HepG2 (cell line): ENCODE measurements around the gene DOCK1. TPM values are rescaled to one million over a fixed set of nuclear protein-coding genes. Genes with fewer than 3 reads are reported as not detected.

Experiments used
- ATAC-seq: fragments of 200-7000 bp; cut with Tn5 transposase; 3 replicates; pipeline ENCODE4 v1.9.1; 2020; ENCODE audit warnings: mild to moderate bottlenecking, moderate library complexity
- BruUV-seq: library from RNA; stranded (reverse); fragments of 400-500 nt; replicated peaks from 2 replicates; lab custom pipeline; 2021; lab: Mats Ljungman, UMichigan
- CTCF ChIA-PET: fragments of 300-600 bp; formaldehyde crosslinking; extraction: SDS; loops from one replicate; lab custom pipeline; 2021; ENCODE audit warnings: low total read pairs, inconsistent platforms, low intra/inter-chr PET ratio; lab: Yijun Ruan, JAX
- POLR2A ChIA-PET: fragments of 350-600 bp; sonication (Branson Sonifier 250); formaldehyde crosslinking; loops from one replicate; lab custom pipeline; 2020; ENCODE audit warnings: antibody characterized with exemption, inconsistent platforms; lab: Yijun Ruan, JAX
- DNase-seq: peaks from one replicate; pipeline ENCODE4 v3.0.0-alpha.2; 2015; ENCODE audit warnings: low spot score
- FAIRE-seq: peaks from 3 replicates; lab custom pipeline; 2011; peaks lifted over from hg19 to GRCh38; lab: Jason Lieb, UNC
- H2AFZ ChIP-seq: one replicate; pipeline ENCODE4 v1.6.1; 2011; ENCODE audit warnings: low read length, inconsistent platforms
- H3K27ac ChIP-seq: fragments of 300-600 bp; 3 replicates; pipeline ENCODE4 v1.8.0; 2011; ENCODE audit warnings: mixed run types, mild to moderate bottlenecking, mixed read lengths, low read length, inconsistent platforms; ENCODE audit not compliant: insufficient read depth; ENCODE audit errors: extremely low read length
- H3K27me3 ChIP-seq, 2 experiments: fragments of 200-600 bp in 1 of 2; 2 replicates in 1 of 2; 3 replicates in 1 of 2; pipeline versions ENCODE4 v1.6.0 to v1.8.0; 2011; ENCODE audit warnings: low read length in 2 of 2, mild to moderate bottlenecking in 2 of 2, moderate library complexity in 2 of 2, inconsistent platforms in 1 of 2; ENCODE audit not compliant: insufficient read depth in 2 of 2, control insufficient read depth in 1 of 2
- H3K36me3 ChIP-seq, 2 experiments: fragments of 200-600 bp in 1 of 2; replicated peaks in 1 of 2; 2 replicates in 1 of 2; 3 replicates in 1 of 2; pipeline versions ENCODE4 v1.5.1 to v1.8.0; 2011; ENCODE audit warnings: low read length in 2 of 2, inconsistent platforms in 1 of 2; ENCODE audit not compliant: insufficient read depth in 2 of 2, control insufficient read depth in 1 of 2
- H3K4me1 ChIP-seq: 2 replicates; pipeline ENCODE4 v1.5.1; 2012; ENCODE audit warnings: low read length, inconsistent platforms; ENCODE audit not compliant: insufficient read depth
- H3K4me2 ChIP-seq: 2 replicates; pipeline ENCODE4 v1.6.0; 2011; ENCODE audit warnings: low read depth, low read length, inconsistent platforms
- H3K4me3 ChIP-seq, 3 experiments: fragments of 200-600 bp in 1 of 3; sonication (generic), shearing (Covaris generic) in 1 of 3; replicated peaks in 1 of 3; 2 replicates each; pipeline ENCODE4 v1.5.1; 2011 to 2016; ENCODE audit warnings: low read length in 3 of 3, inconsistent platforms in 2 of 3, low read depth in 2 of 3, mild to moderate bottlenecking in 2 of 3, control low read depth in 1 of 3, mixed read lengths in 1 of 3; ENCODE audit not compliant: insufficient read depth in 1 of 3
- H3K79me2 ChIP-seq: one replicate; pipeline ENCODE4 v1.6.1; 2011; ENCODE audit warnings: low read length, inconsistent platforms; ENCODE audit not compliant: insufficient read depth
- H3K9ac ChIP-seq: 2 replicates; pipeline ENCODE4 v1.6.0; 2011; ENCODE audit warnings: mild to moderate bottlenecking, low read depth, low read length, inconsistent platforms; ENCODE audit not compliant: insufficient read depth
- H3K9me3 ChIP-seq: 2 replicates; pipeline ENCODE4 v1.5.1; 2012; ENCODE audit warnings: mild to moderate bottlenecking, low read length
- H4K20me1 ChIP-seq: 2 replicates; pipeline ENCODE4 v1.6.0; 2011; ENCODE audit warnings: inconsistent platforms, mild to moderate bottlenecking, low read length, moderate library complexity; ENCODE audit not compliant: insufficient read depth
- ARHGAP35 ChIP-seq: sonication (generic); formaldehyde crosslinking; IDR thresholded peaks from 2 replicates; pipeline ENCODE4 v1.9.0; 2022; ENCODE audit warnings: mild to moderate bottlenecking, inconsistent platforms, moderate library complexity, missing genetic modification reagents, borderline replicate concordance
- CEBPB ChIP-seq: IDR thresholded peaks from 2 replicates; pipeline ENCODE4 v1.6.1; 2011; ENCODE audit warnings: low read depth, low read length, improper control_type of control experiment, borderline replicate concordance
- MTA3 ChIP-seq: sonication (generic); formaldehyde crosslinking; IDR thresholded peaks from 2 replicates; pipeline ENCODE4 v1.4.0; 2020; ENCODE audit warnings: missing genetic modification reagents
- NR2F2 ChIP-seq: IDR thresholded peaks from 2 replicates; pipeline ENCODE4 v1.6.1; 2012; ENCODE audit warnings: low read depth, inconsistent platforms, borderline replicate concordance
- SUZ12 ChIP-seq: fragments of 150-350 bp; IDR thresholded peaks from 2 replicates; pipeline ENCODE4 v1.6.1; 2014; ENCODE audit warnings: low read depth, low read length
- WGBS: methylation state at CpG from one replicate; pipeline ENCODE4 v1.1.6; 2017; ENCODE audit warnings: low lambda C conversion rate; 5-methylcytosine and 5-hydroxymethylcytosine counted together
- in situ Hi-C: cut with HindIII; loops from 2 replicates; pipeline ENCODE4 v1.10.0; 2017; ENCODE audit warnings: low pct_unique_long_range_greater_than_20kb; ENCODE audit not compliant: extremely low pct_ligation_motif_present
- intact Hi-C: fragments of 100-400 bp; cut with micrococcal nuclease; formaldehyde crosslinking; loops from one replicate; pipeline ENCODE4 v1.10.0; 2022; ENCODE audit not compliant: unreplicated experiment
- polyA plus RNA-seq, 8 experiments: library from polyadenylated mRNA; depleted of rRNA in 3 of 8; stranded (reverse) in 7 of 8; unstranded in 1 of 8; fragments of >200 nt; fragmentation: Illumina TruSeq in 4 of 8; extraction: Trizol in 4 of 8; gene quantifications; 2 replicates each; pipeline versions ENCODE4 v1.2.1 to v1.2.3, GENCODE V29; 2011 to 2016; ENCODE audit warnings: low read depth in 4 of 8, missing spikeins in 1 of 8, mixed read lengths in 1 of 8; ENCODE audit not compliant: insufficient read depth in 1 of 8
- total RNA-seq, 5 experiments: library from RNA; depleted of rRNA; stranded (reverse); fragments of >200 nt; fragmentation: Illumina TruSeq; extraction: Trizol; gene quantifications; 2 replicates each; pipeline ENCODE4 v1.2.3, GENCODE V29; 2016; ENCODE audit warnings: low read depth in 1 of 5
- TF ChIP-seq, protein P1 (sequence below): sonication (generic); formaldehyde crosslinking; IDR thresholded peaks from 2 replicates; pipeline ENCODE4 v1.4.0; 2020; ENCODE audit warnings: missing genetic modification reagents
- TF ChIP-seq, protein P2 (sequence below): sonication (generic); formaldehyde crosslinking; IDR thresholded peaks from 2 replicates; pipeline ENCODE4 v1.4.0; 2020; ENCODE audit warnings: missing genetic modification reagents

DOCK1 gene
- total and polyA plus RNA-seq, 2 of the 13 experiments (the other 11 are each of a cell fraction or from before 2014, with no cell fraction given), result 8.3 to 25.5 TPM

DNA sequence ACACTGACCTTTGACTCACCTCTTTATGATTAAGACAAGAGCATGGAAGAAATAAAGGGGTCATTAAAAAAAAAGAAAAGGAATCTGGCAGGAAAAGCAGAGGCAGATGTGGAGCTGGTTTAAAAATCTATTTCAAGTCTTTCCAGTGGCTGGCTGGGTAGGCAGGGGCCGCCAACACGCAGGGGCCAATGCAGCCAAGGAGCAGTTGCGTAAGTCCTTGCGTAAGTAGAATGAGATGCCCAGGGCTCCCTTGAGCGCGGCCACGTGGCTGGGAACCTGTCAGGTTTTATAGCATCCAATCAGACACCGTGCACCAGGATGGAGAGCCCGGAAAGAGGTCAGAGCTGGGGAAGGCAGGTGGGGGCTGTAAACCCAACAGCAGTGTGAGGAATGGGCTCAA lies 414.9 kb downstream of the DOCK1 start:
- POLR2A ChIA-PET, result no interaction called here
- in situ Hi-C loops (no loop called here), intact Hi-C loops (no loop called here)
- H4K20me1 ChIP-seq, result no peaks in the 10 kb centered on the region
- H3K9ac ChIP-seq, result no peak overlapping the region
- no peaks in the 10 kb centered on the region for H3K27me3 ChIP-seq
- no peak overlapping the region for H2AFZ ChIP-seq
- no peaks in the 10 kb centered on the region for H3K4me1 ChIP-seq
- no peak overlapping the region for H3K4me2 ChIP-seq
- no peaks in the 10 kb centered on the region for H3K9me3 ChIP-seq
- 92% methylated on average over 9 of the region's 9 CpGs for WGBS
- CTCF ChIA-PET, result no interaction called here
- no peak overlapping the region for H3K27ac ChIP-seq
- no peak for DNase-seq
- no peak for FAIRE-seq
- H3K36me3 ChIP-seq, result no peaks in the 10 kb centered on the region; a peak in 1 of 5 replicates
- H3K79me2 ChIP-seq, result no peaks in the 10 kb centered on the region
- H3K4me3 ChIP-seq, result no peak overlapping the region
- TF ChIP-seq, protein P1, sequence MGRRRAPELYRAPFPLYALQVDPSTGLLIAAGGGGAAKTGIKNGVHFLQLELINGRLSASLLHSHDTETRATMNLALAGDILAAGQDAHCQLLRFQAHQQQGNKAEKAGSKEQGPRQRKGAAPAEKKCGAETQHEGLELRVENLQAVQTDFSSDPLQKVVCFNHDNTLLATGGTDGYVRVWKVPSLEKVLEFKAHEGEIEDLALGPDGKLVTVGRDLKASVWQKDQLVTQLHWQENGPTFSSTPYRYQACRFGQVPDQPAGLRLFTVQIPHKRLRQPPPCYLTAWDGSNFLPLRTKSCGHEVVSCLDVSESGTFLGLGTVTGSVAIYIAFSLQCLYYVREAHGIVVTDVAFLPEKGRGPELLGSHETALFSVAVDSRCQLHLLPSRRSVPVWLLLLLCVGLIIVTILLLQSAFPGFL (CRISPR knock-in tag), result no peak
- TF ChIP-seq SUZ12, result no peak
- TF ChIP-seq ARHGAP35 (CRISPR knock-in tag), result no peak
- no peak for TF ChIP-seq NR2F2
- no peak for TF ChIP-seq MTA3 (CRISPR knock-in tag)
- TF ChIP-seq CEBPB, result peak; percentile 50; the same call in 1 of the 2 replicates
- TF ChIP-seq, protein P2, sequence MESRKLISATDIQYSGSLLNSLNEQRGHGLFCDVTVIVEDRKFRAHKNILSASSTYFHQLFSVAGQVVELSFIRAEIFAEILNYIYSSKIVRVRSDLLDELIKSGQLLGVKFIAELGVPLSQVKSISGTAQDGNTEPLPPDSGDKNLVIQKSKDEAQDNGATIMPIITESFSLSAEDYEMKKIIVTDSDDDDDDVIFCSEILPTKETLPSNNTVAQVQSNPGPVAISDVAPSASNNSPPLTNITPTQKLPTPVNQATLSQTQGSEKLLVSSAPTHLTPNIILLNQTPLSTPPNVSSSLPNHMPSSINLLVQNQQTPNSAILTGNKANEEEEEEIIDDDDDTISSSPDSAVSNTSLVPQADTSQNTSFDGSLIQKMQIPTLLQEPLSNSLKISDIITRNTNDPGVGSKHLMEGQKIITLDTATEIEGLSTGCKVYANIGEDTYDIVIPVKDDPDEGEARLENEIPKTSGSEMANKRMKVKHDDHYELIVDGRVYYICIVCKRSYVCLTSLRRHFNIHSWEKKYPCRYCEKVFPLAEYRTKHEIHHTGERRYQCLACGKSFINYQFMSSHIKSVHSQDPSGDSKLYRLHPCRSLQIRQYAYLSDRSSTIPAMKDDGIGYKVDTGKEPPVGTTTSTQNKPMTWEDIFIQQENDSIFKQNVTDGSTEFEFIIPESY (CRISPR knock-in tag), result peak; percentile 41; the same call in 1 of the 2 replicates
- BruUV-seq, result no TSS peak
- ATAC-seq, result no peak
